ENCODE results near the gene TMTC3. TPM values are rescaled to one million over a fixed set of nuclear protein-coding genes. Genes with fewer than 3 reads are reported as not detected.

TMTC3 gene
- total RNA-seq, 4 donors from 2014 or later: 4.1 to 12.1 (median 8.3) TPM

DNA sequence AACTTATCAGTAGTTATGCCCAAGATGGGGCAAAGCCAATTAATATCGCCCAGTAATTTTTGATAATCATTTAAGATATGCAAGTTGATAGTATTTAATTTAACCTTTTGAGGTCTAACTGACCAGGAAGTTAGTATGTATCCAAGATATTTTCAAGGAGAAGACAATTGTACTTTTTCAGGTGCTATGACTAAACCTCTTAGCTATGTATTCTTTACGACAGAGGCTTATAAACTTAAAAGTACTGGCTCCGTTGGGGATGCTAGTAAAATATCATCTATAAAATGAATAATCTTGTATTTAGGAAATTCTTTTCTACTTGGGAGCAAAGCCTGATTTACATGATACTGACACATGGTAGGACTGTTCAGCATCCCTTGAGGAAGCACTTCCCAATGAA, 40.3 kb downstream of the TMTC3 start:
- peaks cover 0 to 26% (median 0%) of the 10 kb centered on the region in 3 donors for H3K36me3 ChIP-seq
- TF ChIP-seq, protein P1, sequence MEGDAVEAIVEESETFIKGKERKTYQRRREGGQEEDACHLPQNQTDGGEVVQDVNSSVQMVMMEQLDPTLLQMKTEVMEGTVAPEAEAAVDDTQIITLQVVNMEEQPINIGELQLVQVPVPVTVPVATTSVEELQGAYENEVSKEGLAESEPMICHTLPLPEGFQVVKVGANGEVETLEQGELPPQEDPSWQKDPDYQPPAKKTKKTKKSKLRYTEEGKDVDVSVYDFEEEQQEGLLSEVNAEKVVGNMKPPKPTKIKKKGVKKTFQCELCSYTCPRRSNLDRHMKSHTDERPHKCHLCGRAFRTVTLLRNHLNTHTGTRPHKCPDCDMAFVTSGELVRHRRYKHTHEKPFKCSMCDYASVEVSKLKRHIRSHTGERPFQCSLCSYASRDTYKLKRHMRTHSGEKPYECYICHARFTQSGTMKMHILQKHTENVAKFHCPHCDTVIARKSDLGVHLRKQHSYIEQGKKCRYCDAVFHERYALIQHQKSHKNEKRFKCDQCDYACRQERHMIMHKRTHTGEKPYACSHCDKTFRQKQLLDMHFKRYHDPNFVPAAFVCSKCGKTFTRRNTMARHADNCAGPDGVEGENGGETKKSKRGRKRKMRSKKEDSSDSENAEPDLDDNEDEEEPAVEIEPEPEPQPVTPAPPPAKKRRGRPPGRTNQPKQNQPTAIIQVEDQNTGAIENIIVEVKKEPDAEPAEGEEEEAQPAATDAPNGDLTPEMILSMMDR (IDR thresholded peaks at IDR 0.05): no peak
- no peak for TF ChIP-seq POLR2A (IDR thresholded peaks at IDR 0.05)
- no peak overlapping the region for H3K27ac ChIP-seq

DNA sequence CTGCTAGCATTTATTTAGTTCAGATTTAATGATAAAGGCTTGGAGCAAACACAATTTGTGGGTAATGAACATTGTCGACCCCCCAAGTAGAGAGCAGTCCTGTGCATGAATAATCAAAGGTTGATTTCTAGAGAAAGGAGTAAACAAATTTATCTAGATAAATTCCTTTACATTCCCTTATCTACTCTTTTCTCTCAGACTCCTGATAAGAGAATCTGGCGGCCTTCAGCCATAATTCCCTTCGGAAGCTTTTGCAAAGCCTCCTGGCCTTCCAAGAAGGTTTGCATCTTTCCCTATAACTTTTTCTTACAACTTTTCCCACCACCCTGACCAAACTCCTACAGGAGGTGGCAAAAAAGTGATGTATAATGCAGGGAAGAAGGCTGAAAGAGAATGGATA, 42.1 kb downstream of the TMTC3 start:
- DNase-seq: no peak
- TF ChIP-seq POLR2A (IDR thresholded peaks at IDR 0.05): no peak
- TF ChIP-seq, protein P1 (IDR thresholded peaks at IDR 0.05): no peak
- Histone ChIP-seq H3K4me3 (no peak overlapping the region), H3K27ac (no peak overlapping the region), H3K4me1 (peaks cover 0 to 4% (median 0%) of the 10 kb centered on the region in 4 donors), H3K9me3 (no peaks in the 10 kb centered on the region), H3K36me3 (peaks cover 0 to 22% (median 0%) of the 10 kb centered on the region in 3 donors), H3K27me3 (no peaks in the 10 kb centered on the region)

More for the DNA sequence above, 40.3 kb downstream of the TMTC3 start:
- Histone ChIP-seq H3K9me3 (no peaks in the 10 kb centered on the region), H3K4me3 (no peak overlapping the region), H3K27me3 (no peaks in the 10 kb centered on the region), H3K4me1 (peaks cover 0 to 4% (median 0%) of the 10 kb centered on the region in 4 donors)
- DNase-seq: no peak

DNA sequence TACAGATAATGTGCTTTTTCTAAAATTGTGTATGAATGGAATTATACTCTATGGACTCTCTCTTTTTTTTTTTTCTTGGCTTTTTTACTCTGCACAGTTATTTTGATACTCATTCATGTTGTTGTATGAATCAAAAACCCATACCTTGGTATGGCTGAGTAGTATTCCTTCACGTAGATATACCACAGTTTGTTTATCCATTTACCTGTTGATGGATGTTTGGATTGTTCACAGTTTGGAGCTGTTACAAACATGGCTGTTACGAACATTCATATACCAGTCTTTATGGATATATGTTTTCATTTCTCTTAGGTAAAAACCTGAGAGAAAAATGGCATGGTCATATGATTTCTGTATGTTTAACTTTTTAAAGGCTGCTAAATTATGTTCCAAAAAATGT, 43.2 kb downstream of the TMTC3 start:
- Histone ChIP-seq H3K9me3 (no peaks in the 10 kb centered on the region), H3K4me1 (peaks cover 0 to 4% (median 0%) of the 10 kb centered on the region in 4 donors), H3K27me3 (no peaks in the 10 kb centered on the region), H3K27ac (no peak overlapping the region), H3K4me3 (no peak overlapping the region), H3K36me3 (peaks cover 0 to 18% (median 0%) of the 10 kb centered on the region in 3 donors)
- TF ChIP-seq, protein P1 (IDR thresholded peaks at IDR 0.05): no peak
- no peak for TF ChIP-seq POLR2A (IDR thresholded peaks at IDR 0.05)
- no peak for DNase-seq

DNA sequence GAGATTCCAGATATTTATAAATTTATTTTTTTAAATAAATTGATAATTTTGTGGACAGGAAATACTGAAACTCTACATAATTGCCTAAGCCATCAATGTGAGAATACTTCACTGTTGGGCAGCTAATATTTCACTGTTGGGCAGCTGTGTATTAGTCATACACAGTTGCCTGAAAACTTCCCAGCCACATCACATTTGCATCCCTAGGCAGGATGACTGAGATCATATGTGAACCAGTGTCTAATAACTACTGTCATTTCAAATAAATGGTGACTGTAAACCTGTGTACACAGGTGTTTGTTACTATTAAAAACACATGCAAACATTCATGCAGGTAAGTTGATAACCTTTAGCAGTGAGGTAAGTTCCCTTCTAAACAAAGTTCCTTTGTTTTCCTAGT, 43.9 kb downstream of the TMTC3 start:
- peaks cover 0 to 4% (median 0%) of the 10 kb centered on the region in 4 donors for H3K4me1 ChIP-seq
- TF ChIP-seq, protein P1 (IDR thresholded peaks at IDR 0.05): no peak
- TF ChIP-seq POLR2A (IDR thresholded peaks at IDR 0.05): no peak
- no peaks in the 10 kb centered on the region for H3K9me3 ChIP-seq
- H3K27ac ChIP-seq: no peak overlapping the region
- DNase-seq: no peak
- no peak overlapping the region for H3K4me3 ChIP-seq
- peaks cover 0 to 11% (median 0%) of the 10 kb centered on the region in 3 donors for H3K36me3 ChIP-seq
- H3K27me3 ChIP-seq: no peaks in the 10 kb centered on the region

DNA sequence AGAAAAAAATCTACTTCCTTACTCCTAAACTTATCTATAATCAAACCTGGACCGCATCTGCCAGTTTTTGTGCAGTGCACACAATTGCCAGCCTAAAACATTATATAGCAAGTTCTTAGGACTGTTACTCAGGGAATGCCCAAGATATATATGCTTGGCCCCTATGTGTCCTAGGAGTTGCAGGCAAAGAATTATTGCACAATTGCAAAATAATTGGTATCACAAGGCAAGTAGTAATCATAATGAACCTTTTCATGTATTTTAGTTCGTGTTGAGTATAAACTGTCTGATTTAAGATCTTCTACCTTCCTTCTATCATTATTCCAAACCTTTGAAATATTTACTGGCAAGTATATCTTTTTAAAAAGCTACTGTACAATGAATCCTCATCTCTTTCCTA, 45.5 kb downstream of the TMTC3 start:
- DNase-seq: no peak
- Histone ChIP-seq H3K27ac (no peak overlapping the region), H3K4me3 (no peak overlapping the region), H3K36me3 (peaks cover 0 to 10% (median 0%) of the 10 kb centered on the region in 3 donors), H3K4me1 (no peaks in the 10 kb centered on the region), H3K9me3 (no peaks in the 10 kb centered on the region), H3K27me3 (no peaks in the 10 kb centered on the region)
- TF ChIP-seq, protein P1 (IDR thresholded peaks at IDR 0.05): no peak
- TF ChIP-seq POLR2A (IDR thresholded peaks at IDR 0.05): no peak

DNA sequence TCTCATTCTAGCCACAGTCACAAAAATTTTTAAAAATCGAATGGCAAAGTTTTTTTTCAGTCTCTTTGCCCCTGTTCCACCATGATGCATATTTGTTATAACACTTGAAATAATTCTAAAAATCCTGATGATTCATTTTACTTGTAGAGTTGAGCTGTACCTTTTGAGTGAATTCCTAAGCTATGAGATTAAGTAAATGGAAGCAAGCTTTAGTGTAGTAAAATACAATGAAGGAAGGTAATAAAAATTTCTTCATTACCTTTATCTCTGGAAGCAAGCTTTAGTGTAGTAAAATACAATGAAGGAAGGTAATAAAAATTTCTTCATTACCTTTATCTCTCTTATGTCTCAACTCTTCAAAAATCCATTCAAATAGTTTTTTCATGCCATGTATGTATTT, 46.1 kb downstream of the TMTC3 start:
- H3K4me3 ChIP-seq: no peak overlapping the region
- no peaks in the 10 kb centered on the region for H3K9me3 ChIP-seq
- H3K27me3 ChIP-seq: no peaks in the 10 kb centered on the region
- H3K4me1 ChIP-seq: no peaks in the 10 kb centered on the region
- no peak for DNase-seq
- no peak for TF ChIP-seq POLR2A (IDR thresholded peaks at IDR 0.05)
- TF ChIP-seq, protein P1 (IDR thresholded peaks at IDR 0.05): no peak
- peaks cover 0 to 10% (median 0%) of the 10 kb centered on the region in 3 donors for H3K36me3 ChIP-seq
- no peak overlapping the region for H3K27ac ChIP-seq
